WTC11 (cell line): ENCODE results near the gene VCAN.

Experiments
- JUN ChIP-seq: sonication (generic); formaldehyde crosslinking; IDR thresholded peaks from 2 replicates; pipeline ENCODE4 v1.8.0; 2023; ENCODE audit warnings: mild to moderate bottlenecking, missing genetic modification reagents
- RELA ChIP-seq: sonication (generic); formaldehyde crosslinking; IDR thresholded peaks from 2 replicates; pipeline ENCODE4 v1.8.1; 2022; ENCODE audit warnings: missing genetic modification reagents, mild to moderate bottlenecking, borderline replicate concordance
- SP1 ChIP-seq: sonication (generic); formaldehyde crosslinking; conservative IDR thresholded peaks from 2 replicates; pipeline ENCODE4 v1.8.1; 2022; ENCODE audit warnings: missing genetic modification reagents
- ZNF396 ChIP-seq: fragments of 250-450 bp; sonication (Bioruptor Pico); IDR thresholded peaks from 2 replicates; pipeline ENCODE4 v1.8.0; 2021; ENCODE audit warnings: mild to moderate bottlenecking, moderate library complexity, borderline replicate concordance

GRCh38 chr5:83549674-83550073, 78.1 kb downstream of the VCAN start:
- TF ChIP-seq SP1 (CRISPR knock-in tag) (no peak), ZNF396 (CRISPR knock-in tag) (no peak), JUN (CRISPR knock-in tag) (no peak), RELA (CRISPR knock-in tag) (no peak)
